Activated CD4-positive, alpha-beta T cell treated with anti-CD3 and anti-CD28 coated beads for 1 hour (primary cell): ENCODE data around the gene SUPT20HL2.
"Not testable (repeated sequence)": the region's sequence is repeated elsewhere in the genome, so short reads cannot be mapped to it uniquely, and the experiment has no call there.

ENCODE experiments used
- DNase-seq: peaks from one replicate; pipeline ENCODE4 v3.0.0-alpha.2; 2020

The SUPT20HL2 gene

GRCh38 chrX:24308803-24309202, 5.1 kb downstream of the SUPT20HL2 start:
- DNase-seq: not testable (repeated sequence)

GRCh38 chrX:24306440-24306839, 7.4 kb downstream of the SUPT20HL2 start:
- DNase-seq: no peak

- DNase-seq: no peak
These were observed 8.0 kb downstream of the SUPT20HL2 start for GRCh38 chrX:24305905-24306304.

GRCh38 chrX:24301806-24302205, 12.1 kb downstream of the SUPT20HL2 start:
- no peak for DNase-seq

GRCh38 chrX:24301060-24301459, 12.8 kb downstream of the SUPT20HL2 start:
- DNase-seq: no peak

GRCh38 chrX:24298191-24298590, 15.7 kb downstream of the SUPT20HL2 start:
- DNase-seq: no peak

GRCh38 chrX:24294619-24295018, 19.2 kb downstream of the SUPT20HL2 start:
- DNase-seq: no peak

- no peak for DNase-seq
These were observed 20.5 kb downstream of the SUPT20HL2 start for GRCh38 chrX:24293412-24293811.

GRCh38 chrX:24292353-24292752, 21.5 kb downstream of the SUPT20HL2 start:
- DNase-seq: no peak

- no peak for DNase-seq
These were observed 28.8 kb downstream of the SUPT20HL2 start for GRCh38 chrX:24285082-24285481.

GRCh38 chrX:24283127-24283794, 30.6 kb downstream of the SUPT20HL2 start:
- no peak for DNase-seq

- no peak for DNase-seq
These were observed 31.3 kb downstream of the SUPT20HL2 start for GRCh38 chrX:24282381-24283126.

- no peak for DNase-seq
These were observed 36.5 kb downstream of the SUPT20HL2 start for GRCh38 chrX:24277405-24277804.

GRCh38 chrX:24276015-24276414, 37.9 kb downstream of the SUPT20HL2 start:
- DNase-seq: no peak

- DNase-seq: no peak
These were observed 42.6 kb downstream of the SUPT20HL2 start for GRCh38 chrX:24271262-24271661.

GRCh38 chrX:24268786-24269185, 45.1 kb downstream of the SUPT20HL2 start:
- DNase-seq: no peak

GRCh38 chrX:24266996-24267395, 46.9 kb downstream of the SUPT20HL2 start:
- DNase-seq: no peak

- DNase-seq: no peak
These were observed 49.5 kb downstream of the SUPT20HL2 start for GRCh38 chrX:24264383-24264782.

- DNase-seq: no peak
These were observed 51.6 kb downstream of the SUPT20HL2 start for GRCh38 chrX:24262309-24262708.
